BE2C (cell line): ENCODE measurements around the gene COPB2.

Source experiments
- DNase-seq: peaks from one replicate; pipeline ENCODE4 v3.0.0-alpha.2; 2020
- H3K27me3 ChIP-seq: fragments of 250-450 bp; sonication (Bioruptor Pico); 2 replicates; pipeline ENCODE4 v1.5.1; 2020; ENCODE audit warnings: mild to moderate bottlenecking
- H3K36me3 ChIP-seq: fragments of 250-450 bp; sonication (Bioruptor Pico); 2 replicates; pipeline ENCODE4 v1.5.1; 2020; ENCODE audit warnings: mild to moderate bottlenecking
- H3K4me1 ChIP-seq: fragments of 250-450 bp; sonication (Bioruptor Pico); 2 replicates; pipeline ENCODE4 v1.5.1; 2020
- H3K4me3 ChIP-seq: 2 replicates; pipeline ENCODE4 v1.5.1; 2011; ENCODE audit warnings: low read depth, low read length
- H3K9me3 ChIP-seq: fragments of 250-450 bp; sonication (Bioruptor Pico); 2 replicates; pipeline ENCODE4 v1.5.1; 2020
- CTCF ChIP-seq: IDR thresholded peaks from 2 replicates; pipeline ENCODE4 v1.5.1; 2012; ENCODE audit warnings: mild to moderate bottlenecking, low read depth, low read length

Gene COPB2

GRCh38 chr3:139323146-139323545 lies 66.3 kb downstream of the COPB2 start:
- TF ChIP-seq CTCF: no peak
- H3K4me3 ChIP-seq: no peak overlapping the region

DNA sequence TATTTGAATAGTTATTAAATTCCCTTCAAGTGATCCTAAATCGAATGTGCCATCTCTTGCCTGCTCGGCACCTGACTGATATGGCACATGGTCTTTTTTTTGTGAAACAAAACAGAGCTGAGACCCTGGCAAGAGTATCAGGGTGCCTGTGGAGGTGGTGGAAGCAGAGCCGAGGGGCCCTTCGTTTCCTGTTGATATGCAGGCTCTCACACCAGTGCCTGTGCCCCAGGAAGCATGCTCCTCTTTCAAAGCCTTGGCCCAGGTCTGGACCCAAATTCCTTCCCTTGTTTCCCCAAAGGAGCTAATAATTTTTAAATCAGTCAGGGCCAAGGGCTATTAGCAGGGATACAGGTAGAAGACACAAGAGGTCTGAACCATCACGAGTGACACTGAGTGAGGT lies 67.1 kb downstream of the COPB2 start:
- peaks cover 13% of the 10 kb centered on the region for H3K4me1 ChIP-seq
- H3K27me3 ChIP-seq: no peaks in the 10 kb centered on the region; the same call in 1 of the 2 replicates
- no peaks in the 10 kb centered on the region for H3K36me3 ChIP-seq
- no peak for TF ChIP-seq CTCF
- no peak for DNase-seq
- no peak overlapping the region for H3K4me3 ChIP-seq
- H3K9me3 ChIP-seq: no peaks in the 10 kb centered on the region

More at GRCh38 chr3:139323146-139323545, 66.3 kb downstream of the COPB2 start:
- Histone ChIP-seq H3K27me3 (no peaks in the 10 kb centered on the region; the same call in 1 of the 2 replicates), H3K36me3 (no peaks in the 10 kb centered on the region), H3K9me3 (no peaks in the 10 kb centered on the region), H3K4me1 (peaks cover 7% of the 10 kb centered on the region)
- DNase-seq: no peak

DNA sequence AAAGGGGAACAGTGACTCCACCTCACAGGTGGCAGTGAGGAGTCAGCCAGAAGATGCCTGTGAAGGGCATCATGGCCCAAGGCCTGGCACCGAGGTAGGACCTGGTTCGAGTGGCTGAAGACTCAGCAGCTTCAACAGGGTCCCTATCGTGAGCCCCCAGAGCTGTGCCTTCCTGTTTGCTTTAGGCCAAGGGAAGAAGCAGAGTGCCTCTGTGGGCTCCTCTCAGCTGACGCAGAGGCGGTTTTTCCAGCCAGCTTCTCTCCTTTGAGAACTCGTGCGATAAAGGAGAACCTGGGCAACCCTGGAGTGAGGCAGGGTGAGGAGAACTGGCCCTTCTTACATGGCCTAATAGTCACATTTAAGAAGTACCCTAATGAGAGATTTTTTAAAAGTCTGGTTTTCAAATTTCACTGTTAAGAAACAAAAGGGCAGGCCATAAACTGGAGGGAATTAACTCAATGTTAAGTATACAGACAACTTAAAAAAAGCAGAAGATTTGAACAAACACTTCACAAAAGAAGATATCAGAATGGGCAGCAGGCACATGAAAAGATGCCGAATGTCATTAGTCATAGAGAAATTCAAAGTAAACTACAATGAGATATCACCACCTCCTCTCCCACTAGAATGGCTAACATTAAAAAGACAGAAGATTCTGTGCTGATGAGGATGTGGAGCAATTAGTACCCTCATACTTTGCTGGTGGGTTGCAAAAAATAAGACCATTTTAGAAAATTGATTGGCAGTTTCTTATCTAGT lies 68.7 kb downstream of the COPB2 start:
- no peak for DNase-seq

DNA sequence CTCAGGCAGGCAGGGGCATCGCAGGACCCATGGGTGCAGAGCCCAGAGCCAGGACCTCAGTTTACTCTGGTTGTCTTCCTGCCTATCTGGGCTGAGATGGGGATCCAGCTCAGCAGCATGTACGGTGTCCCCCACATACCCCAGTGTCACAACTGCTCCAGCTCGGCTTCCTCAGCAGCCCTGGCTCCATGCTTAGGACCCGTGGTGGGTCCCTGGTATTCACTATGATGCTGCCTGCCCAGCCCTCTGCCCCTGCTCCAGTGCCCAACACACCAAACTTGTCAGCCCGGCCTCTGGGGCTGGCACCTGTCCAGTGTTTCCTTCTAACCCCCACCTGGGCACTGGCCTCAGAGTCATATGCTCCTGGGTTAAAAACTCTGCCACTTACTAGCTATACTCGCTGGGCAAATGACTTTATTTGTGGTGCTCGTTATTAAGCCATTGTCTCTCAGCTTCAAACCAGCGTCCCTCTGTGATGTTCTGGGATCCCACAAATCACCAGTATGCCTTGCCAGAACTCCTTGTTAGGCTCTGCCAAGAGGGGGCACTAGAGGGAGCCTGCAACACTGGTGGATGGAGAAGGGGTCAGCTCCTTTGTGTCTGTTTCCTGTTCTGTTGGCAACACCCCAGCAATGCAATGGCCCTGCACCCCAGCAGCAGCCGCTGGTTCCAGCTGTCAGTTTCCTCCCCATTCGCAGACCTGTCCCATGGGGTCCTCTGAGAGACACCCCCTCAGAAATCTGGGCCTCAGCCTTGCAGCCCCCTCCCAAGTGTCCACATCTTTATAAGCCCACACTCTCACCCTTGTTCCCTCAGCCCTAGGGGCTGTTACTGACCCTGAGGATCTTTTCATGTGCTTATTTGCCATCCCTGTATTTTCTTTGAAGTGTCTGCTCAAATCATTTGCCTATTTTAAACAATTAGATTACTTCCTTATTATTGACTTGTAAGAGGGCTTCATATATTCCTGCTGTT lies 69.7 kb downstream of the COPB2 start:
- Histone ChIP-seq H3K36me3 (no peaks in the 10 kb centered on the region), H3K4me3 (no peak overlapping the region), H3K4me1 (peaks cover 13% of the 10 kb centered on the region), H3K27me3 (no peaks in the 10 kb centered on the region; the same call in 1 of the 2 replicates), H3K9me3 (no peaks in the 10 kb centered on the region; the same call in 1 of the 2 replicates)
- peak; percentile 62 for DNase-seq
- TF ChIP-seq CTCF: peak; percentile 79

More for the DNA sequence above, 68.7 kb downstream of the COPB2 start:
- H3K9me3 ChIP-seq: no peaks in the 10 kb centered on the region
- H3K27me3 ChIP-seq: no peaks in the 10 kb centered on the region; the same call in 1 of the 2 replicates
- TF ChIP-seq CTCF: no peak
- peaks cover 13% of the 10 kb centered on the region for H3K4me1 ChIP-seq
- no peaks in the 10 kb centered on the region for H3K36me3 ChIP-seq
- no peak overlapping the region for H3K4me3 ChIP-seq

- no peak for DNase-seq
- H3K27me3 ChIP-seq: no peaks in the 10 kb centered on the region; the same call in 1 of the 2 replicates
These were observed 70.6 kb downstream of the COPB2 start for GRCh38 chr3:139318826-139319225.

More at GRCh38 chr3:139318826-139319225, 70.6 kb downstream of the COPB2 start:
- H3K4me3 ChIP-seq: no peak overlapping the region
- H3K4me1 ChIP-seq: peaks cover 13% of the 10 kb centered on the region
- no peaks in the 10 kb centered on the region; the same call in 1 of the 2 replicates for H3K9me3 ChIP-seq
- H3K36me3 ChIP-seq: no peaks in the 10 kb centered on the region
- TF ChIP-seq CTCF: no peak
